Loucy (cell line): ENCODE measurements around the gene PLEKHG4B.

Source experiments
- H2AFZ ChIP-seq: fragments of 200-600 bp; sonication (generic); 2 replicates; pipeline ENCODE4 v1.6.0; 2016; ENCODE audit warnings: antibody characterized with exemption, mild to moderate bottlenecking, low read length, moderate library complexity
- H3F3A ChIP-seq: fragments of 200-600 bp; 2 replicates; pipeline ENCODE4 v1.6.0; 2016; ENCODE audit warnings: antibody characterized with exemption, low read depth, mild to moderate bottlenecking
- H3K27me3 ChIP-seq: fragments of 200-600 bp; sonication (generic); 2 replicates; pipeline ENCODE4 v1.6.1; 2014; ENCODE audit warnings: low read length, mild to moderate bottlenecking; ENCODE audit not compliant: insufficient read depth, poor library complexity, severe bottlenecking
- H3K36me3 ChIP-seq: fragments of 200-600 bp; sonication (generic); 2 replicates; pipeline ENCODE4 v1.6.1; 2016; ENCODE audit warnings: low read length; ENCODE audit not compliant: insufficient read depth
- H3K4me1 ChIP-seq: fragments of 200-600 bp; sonication (generic); 2 replicates; pipeline ENCODE4 v1.5.1; 2014; ENCODE audit warnings: low read length, mild to moderate bottlenecking; ENCODE audit not compliant: insufficient read depth, poor library complexity, severe bottlenecking
- H3K4me2 ChIP-seq: fragments of 200-600 bp; sonication (generic); 2 replicates; pipeline ENCODE4 v1.6.0; 2014; ENCODE audit warnings: antibody characterized with exemption, low read length, low read depth, mild to moderate bottlenecking; ENCODE audit not compliant: poor library complexity, severe bottlenecking
- H3K4me3 ChIP-seq: fragments of 200-600 bp; sonication (generic); 2 replicates; pipeline ENCODE4 v1.5.1; 2014; ENCODE audit warnings: low read length, mild to moderate bottlenecking, mixed read lengths; ENCODE audit not compliant: poor library complexity, severe bottlenecking
- H3K79me2 ChIP-seq: fragments of 200-600 bp; sonication (generic); 2 replicates; pipeline ENCODE4 v1.6.1; 2014; ENCODE audit warnings: low read length; ENCODE audit not compliant: insufficient read depth
- H3K9ac ChIP-seq: fragments of 200-600 bp; sonication (generic); 2 replicates; pipeline ENCODE4 v1.6.0; 2014; ENCODE audit warnings: mild to moderate bottlenecking, low read depth, low read length, moderate library complexity; ENCODE audit not compliant: poor library complexity, severe bottlenecking
- H3K9me2 ChIP-seq: fragments of 200-600 bp; sonication (generic); replicated peaks from 2 replicates; pipeline ENCODE4 v1.6.1; 2016; ENCODE audit warnings: low read depth, low read length, mixed read lengths
- H3K9me3 ChIP-seq: fragments of 200-600 bp; sonication (generic); 2 replicates; pipeline ENCODE4 v1.6.1; 2014; ENCODE audit warnings: mild to moderate bottlenecking, antibody characterized with exemption, low read length, low read depth; ENCODE audit not compliant: insufficient read depth
- H4K20me1 ChIP-seq: fragments of 200-600 bp; sonication (generic); 2 replicates; pipeline ENCODE4 v1.6.0; 2014; ENCODE audit warnings: antibody characterized with exemption, low read length, mild to moderate bottlenecking; ENCODE audit not compliant: insufficient read depth, poor library complexity, severe bottlenecking
- CTCF ChIP-seq: fragments of 200-600 bp; sonication (generic); conservative IDR thresholded peaks from 2 replicates; pipeline ENCODE4 v1.5.1; 2014; ENCODE audit warnings: mild to moderate bottlenecking, antibody characterized with exemption, low read length
- EZH2phosphoT487 ChIP-seq: fragments of 200-600 bp; IDR thresholded peaks from 2 replicates; pipeline ENCODE4 v1.6.1; 2018; ENCODE audit warnings: antibody characterized with exemption, mild to moderate bottlenecking, moderate library complexity, borderline replicate concordance

Gene PLEKHG4B

GRCh38 chr5:104778-105296, 12.9 kb downstream of the PLEKHG4B start:
- H3F3A ChIP-seq = no peaks in the 10 kb centered on the region
- no peak overlapping the region for H3K4me3 ChIP-seq
- H3K9me2 ChIP-seq = no peaks in the 10 kb centered on the region
- H3K27me3 ChIP-seq = no peaks in the 10 kb centered on the region
- TF ChIP-seq CTCF = no peak
- TF ChIP-seq EZH2phosphoT487 = no peak
- H4K20me1 ChIP-seq = no peaks in the 10 kb centered on the region
- H3K36me3 ChIP-seq = no peaks in the 10 kb centered on the region
- peaks cover 4% of the 10 kb centered on the region for H3K4me1 ChIP-seq
- no peak overlapping the region for H3K4me2 ChIP-seq
- no peaks in the 10 kb centered on the region for H3K79me2 ChIP-seq
- H3K9me3 ChIP-seq = no peaks in the 10 kb centered on the region
- no peak overlapping the region for H2AFZ ChIP-seq
- H3K9ac ChIP-seq = no peak overlapping the region

DNA sequence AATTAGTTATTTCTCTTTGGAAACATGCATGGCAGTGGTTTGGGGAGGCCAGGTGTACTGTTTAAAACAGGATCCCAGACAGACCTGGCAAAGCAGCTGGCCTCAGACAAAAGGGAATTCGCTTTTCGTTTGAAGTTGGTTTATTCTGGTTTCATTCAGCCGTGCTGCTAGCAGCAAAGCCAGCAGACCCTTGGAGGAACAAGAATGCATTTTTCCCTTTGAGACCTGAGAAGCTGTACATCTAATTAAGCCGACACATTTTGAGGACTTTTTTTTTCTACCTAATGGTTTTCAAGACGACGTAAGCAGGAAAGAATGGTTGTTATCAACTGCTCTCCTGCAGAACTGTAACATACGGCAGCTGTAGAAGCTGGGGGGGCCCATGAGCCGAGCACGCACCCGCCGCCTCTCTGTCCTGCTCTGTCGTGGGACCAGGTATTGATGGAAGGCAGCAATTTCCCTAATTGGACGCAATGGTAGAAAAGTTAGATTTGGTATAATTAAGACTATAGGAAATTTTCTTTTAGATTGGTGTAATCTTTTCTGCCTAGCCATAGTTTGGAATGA, 13.6 kb downstream of the PLEKHG4B start:
- no peaks in the 10 kb centered on the region for H3F3A ChIP-seq
- no peak overlapping the region for H3K4me2 ChIP-seq
- no peak overlapping the region for H3K9ac ChIP-seq
- H3K36me3 ChIP-seq = no peaks in the 10 kb centered on the region
- H2AFZ ChIP-seq = no peak overlapping the region
- H3K4me1 ChIP-seq = peaks cover 4% of the 10 kb centered on the region
- TF ChIP-seq CTCF (no peak), EZH2phosphoT487 (no peak)
- no peaks in the 10 kb centered on the region for H3K9me2 ChIP-seq
- no peaks in the 10 kb centered on the region for H3K27me3 ChIP-seq
- H4K20me1 ChIP-seq = no peaks in the 10 kb centered on the region
- no peak overlapping the region for H3K4me3 ChIP-seq
- H3K9me3 ChIP-seq = no peaks in the 10 kb centered on the region
- H3K79me2 ChIP-seq = no peaks in the 10 kb centered on the region

GRCh38 chr5:106587-106986, 14.6 kb downstream of the PLEKHG4B start:
- no peak overlapping the region for H3K4me3 ChIP-seq
- no peaks in the 10 kb centered on the region for H3K9me2 ChIP-seq
- H3K4me1 ChIP-seq = peaks cover 4% of the 10 kb centered on the region
- H3K9me3 ChIP-seq = no peaks in the 10 kb centered on the region
- no peaks in the 10 kb centered on the region for H3K27me3 ChIP-seq
- no peaks in the 10 kb centered on the region for H3F3A ChIP-seq
- TF ChIP-seq EZH2phosphoT487 = no peak
- no peak for TF ChIP-seq CTCF
- H4K20me1 ChIP-seq = no peaks in the 10 kb centered on the region
- H3K4me2 ChIP-seq = no peak overlapping the region
- H3K36me3 ChIP-seq = no peaks in the 10 kb centered on the region
- no peaks in the 10 kb centered on the region for H3K79me2 ChIP-seq
- no peak overlapping the region for H2AFZ ChIP-seq
- H3K9ac ChIP-seq = no peak overlapping the region
